GM21529 (cell line): ENCODE results near the gene NAA10.

Experiments
- ATAC-seq: cut with Tn5 transposase; IDR thresholded peaks from one replicate; pipeline ENCODE4 v1.9.1; 2021; ENCODE audit not compliant: unreplicated experiment

NAA10 gene

DNA sequence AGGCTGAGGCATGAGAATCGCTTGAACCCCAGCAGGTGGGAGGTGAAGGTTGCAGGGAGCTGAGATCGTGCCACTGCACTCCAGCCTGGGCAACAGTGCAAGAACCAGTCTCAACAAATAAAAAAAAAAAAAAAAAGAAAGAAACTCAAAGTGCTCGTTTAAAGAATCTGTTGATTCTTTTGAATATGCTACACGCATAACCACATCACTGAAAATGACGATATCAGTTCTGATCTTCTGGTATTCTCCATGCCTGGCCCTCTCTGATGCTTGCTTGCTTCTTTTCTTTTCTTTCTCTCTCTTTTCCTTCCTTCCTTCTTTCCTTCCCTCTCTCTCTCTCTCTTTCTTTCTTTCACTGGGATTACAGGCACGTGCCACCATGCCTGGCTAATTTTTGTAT is 23.0 kb downstream of the NAA10 start:
- no peak for ATAC-seq

DNA sequence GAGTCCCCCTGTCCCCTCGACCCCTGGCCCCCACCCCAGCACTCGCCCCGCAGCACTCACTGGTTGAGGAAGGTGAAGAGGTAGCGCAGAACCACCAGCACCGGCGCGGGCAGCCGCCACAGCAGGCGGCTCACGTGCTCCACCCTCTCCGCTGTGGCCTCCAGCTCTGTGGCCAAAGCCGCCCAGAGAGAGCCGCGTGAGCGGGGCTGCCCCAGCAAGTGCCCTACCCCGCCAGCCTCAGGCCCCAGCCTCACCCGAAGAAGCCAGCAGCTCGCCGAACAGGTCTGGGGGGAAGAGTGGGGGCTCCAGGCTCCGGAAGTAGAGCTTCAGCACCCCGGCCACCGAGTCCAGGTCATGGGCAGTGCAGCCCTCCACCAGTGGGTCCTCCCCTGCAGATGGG is 24.4 kb downstream of the NAA10 start:
- no peak for ATAC-seq

DNA sequence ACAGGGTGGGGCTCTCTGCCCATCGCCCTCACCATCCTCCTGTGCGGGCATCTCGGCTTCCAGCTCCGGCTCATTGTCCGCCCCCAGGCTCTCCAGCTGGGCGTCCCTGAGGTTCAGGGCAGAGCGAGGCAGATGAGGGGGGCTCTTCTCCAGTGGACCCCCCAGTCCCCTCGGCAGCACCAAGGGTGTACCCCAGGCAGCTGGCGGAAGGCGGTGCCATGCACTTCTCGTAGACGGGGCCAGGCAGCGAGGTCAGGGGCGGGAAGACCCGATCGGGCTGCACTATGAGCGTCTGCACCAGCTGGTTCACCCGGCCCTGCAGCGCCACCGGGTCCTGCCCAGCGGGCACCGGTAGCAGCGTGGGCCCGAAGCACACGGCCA is 24.9 kb downstream of the NAA10 start:
- ATAC-seq: no peak

DNA sequence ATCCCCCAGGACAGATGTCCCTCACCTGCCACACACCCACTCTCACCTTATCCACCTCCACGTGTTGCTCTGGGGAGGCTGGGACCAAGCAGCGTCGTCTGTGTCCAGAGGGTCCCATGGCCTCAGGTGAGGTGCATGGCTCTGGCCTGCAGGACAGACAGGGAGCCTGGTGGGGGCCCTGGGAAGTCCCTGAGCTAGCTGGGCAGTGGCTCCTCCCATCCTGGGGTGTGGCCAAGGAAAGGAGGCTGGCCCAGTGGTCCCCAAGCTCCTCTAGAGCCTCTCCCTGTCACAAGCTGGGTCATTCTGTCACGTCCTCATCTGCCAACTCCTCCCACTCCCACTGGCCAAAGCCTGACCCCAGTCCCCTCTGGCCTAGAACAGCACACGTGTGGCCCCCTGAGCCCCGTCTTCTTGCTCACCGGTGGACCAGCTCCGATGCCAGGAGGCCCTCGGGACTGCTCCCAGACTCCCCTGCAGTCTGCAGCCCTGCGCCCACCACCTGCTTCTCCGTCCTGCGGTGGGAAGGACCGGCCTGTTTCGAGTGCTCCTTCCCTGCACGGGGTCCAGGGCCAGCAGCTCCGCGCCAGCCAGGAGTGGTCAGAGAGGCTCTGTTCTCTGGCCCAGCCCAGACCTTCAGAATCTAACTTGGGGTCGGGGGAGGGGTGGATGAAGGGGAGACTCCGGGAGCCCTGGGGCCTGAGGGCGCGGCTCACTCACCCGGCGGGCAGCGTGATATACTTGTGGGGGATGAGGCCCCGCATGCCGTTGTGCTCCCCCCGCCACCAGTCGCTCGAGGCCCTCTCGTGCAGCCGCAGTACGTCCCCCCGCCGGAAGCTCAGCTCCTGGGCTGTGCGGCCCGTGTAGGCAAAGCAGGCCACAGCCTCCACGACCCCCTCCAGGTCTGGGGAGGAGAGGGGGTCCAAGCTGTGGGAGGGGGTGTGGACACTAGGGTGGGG is 25.5 kb downstream of the NAA10 start:
- ATAC-seq: peak; percentile 42

DNA sequence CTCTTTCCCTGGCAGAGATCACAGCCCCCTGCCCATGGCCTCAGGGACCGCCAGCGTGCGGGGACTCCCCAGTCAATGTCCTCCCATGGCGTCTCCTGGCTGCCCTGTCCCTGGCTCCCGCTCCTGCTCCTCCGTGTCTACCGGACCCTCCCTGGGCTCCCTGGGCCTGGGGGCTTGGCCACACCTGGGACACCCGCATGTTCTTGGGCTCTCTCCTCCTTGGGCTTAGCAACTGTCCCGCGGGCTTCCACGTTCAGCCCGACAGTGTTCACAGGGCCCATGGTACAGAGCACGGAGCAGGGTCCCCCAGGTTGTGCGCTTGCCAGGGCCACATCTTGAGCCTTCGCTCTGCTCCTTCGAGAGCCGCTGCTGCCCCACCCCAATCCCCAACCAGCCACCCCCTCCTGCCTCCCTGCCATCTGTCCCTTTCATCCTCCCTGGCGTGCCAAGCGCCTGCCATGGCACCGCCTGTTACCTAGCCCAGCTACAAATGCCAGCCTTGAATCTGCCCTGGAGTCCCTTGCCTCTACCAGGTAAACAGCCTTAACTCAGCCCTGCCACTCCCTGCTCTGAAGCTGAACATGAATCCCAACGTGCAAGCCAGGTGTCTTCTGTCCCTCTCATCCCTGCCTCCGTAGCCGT is 26.5 kb downstream of the NAA10 start:
- ATAC-seq: no peak

DNA sequence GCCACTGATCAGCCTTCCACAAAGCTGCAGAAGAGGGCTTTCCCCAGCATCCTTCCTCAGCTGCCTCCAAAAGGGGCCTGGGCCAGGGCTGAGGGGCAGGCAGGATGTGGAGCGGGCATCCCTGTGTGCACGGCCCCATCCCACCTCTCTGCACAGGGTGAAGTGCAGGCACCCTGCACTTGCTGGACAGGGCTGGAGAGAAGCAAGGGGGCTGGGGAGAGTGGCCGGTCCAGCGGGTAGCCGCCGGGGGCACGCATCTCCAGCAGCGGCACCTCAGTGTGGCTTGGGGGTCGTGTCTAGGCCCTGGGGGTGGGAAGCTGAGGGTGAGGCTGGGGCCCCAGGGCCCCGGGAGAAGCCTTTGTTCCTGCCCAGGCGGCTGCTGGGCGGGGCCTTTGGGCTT is 27.4 kb downstream of the NAA10 start:
- no peak for ATAC-seq

DNA sequence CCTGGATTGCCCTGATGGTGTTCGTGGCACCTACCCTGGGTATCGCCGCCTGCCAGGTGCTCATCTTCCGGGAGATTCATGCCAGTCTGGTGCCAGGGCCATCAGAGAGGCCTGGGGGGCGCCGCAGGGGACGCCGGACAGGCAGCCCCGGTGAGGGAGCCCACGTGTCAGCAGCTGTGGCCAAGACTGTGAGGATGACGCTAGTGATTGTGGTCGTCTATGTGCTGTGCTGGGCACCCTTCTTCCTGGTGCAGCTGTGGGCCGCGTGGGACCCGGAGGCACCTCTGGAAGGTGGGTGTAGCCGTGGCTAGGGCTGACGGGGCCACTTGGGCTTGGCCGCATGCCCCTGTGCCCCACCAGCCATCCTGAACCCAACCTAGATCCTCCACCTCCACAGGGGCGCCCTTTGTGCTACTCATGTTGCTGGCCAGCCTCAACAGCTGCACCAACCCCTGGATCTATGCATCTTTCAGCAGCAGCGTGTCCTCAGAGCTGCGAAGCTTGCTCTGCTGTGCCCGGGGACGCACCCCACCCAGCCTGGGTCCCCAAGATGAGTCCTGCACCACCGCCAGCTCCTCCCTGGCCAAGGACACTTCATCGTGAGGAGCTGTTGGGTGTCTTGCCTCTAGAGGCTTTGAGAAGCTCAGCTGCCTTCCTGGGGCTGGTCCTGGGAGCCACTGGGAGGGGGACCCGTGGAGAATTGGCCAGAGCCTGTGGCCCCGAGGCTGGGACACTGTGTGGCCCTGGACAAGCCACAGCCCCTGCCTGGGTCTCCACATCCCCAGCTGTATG is 28.5 kb downstream of the NAA10 start:
- ATAC-seq: no peak

DNA sequence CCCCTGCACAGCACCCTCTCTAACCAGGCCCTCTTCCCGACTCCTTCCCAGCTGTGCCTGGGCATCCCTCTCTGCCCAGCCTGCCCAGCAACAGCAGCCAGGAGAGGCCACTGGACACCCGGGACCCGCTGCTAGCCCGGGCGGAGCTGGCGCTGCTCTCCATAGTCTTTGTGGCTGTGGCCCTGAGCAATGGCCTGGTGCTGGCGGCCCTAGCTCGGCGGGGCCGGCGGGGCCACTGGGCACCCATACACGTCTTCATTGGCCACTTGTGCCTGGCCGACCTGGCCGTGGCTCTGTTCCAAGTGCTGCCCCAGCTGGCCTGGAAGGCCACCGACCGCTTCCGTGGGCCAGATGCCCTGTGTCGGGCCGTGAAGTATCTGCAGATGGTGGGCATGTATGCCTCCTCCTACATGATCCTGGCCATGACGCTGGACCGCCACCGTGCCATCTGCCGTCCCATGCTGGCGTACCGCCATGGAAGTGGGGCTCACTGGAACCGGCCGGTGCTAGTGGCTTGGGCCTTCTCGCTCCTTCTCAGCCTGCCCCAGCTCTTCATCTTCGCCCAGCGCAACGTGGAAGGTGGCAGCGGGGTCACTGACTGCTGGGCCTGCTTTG is 29.2 kb downstream of the NAA10 start:
- ATAC-seq: no peak

DNA sequence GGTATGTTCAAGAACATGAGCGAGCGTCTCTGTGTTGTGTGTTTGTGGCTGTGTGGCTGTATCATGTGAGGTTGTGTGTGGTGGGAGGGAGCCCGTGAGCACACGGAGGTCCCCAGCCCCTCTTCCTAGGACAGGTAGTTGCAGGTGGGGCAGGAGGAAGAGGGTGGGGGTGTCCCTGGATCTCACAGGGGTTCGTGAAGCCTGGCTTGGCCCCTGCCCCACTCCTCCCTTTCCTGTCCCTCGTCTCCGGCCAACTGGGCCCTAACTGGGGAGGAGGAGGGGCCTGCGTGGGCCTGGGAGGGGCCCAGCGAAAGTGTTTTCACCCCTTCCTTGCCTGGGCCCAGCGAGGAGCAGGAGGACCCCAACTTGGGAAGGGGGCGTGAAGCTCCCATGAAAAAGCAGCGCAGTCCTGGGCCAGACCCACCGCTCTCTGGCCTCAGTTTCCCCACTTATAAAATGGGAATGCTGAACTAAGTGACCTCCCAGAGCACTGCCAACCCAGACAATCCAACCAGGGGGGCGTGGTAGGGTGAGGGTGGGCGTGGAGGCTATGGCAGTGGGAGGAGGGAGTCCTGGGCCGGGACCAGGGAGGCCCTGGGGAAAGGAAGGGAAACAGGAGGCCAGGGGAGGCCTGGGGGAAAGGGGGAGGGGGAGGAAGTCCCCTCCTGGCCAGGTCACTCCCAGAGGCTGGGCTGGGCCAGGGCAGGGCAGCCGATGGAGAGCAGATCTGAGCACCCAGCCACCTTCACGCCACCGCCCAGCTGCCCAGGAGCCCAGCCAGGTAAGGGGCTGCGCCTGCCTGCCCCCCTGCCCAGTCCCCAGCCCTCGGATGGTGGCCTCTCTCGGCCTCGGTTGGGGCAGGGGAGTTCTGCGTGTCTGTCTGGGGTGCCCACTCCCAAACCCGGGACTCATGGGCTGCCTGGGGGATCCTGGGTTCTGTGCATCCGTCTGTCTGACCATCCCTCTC is 30.6 kb downstream of the NAA10 start, which contains the start of gene AVPR2:
AVPR2 (plus strand) TSS at position 683 of the 967 bp plus-strand sequence. CDS start 473 bp downstream, outside the sequence.
- ATAC-seq: no peak

DNA sequence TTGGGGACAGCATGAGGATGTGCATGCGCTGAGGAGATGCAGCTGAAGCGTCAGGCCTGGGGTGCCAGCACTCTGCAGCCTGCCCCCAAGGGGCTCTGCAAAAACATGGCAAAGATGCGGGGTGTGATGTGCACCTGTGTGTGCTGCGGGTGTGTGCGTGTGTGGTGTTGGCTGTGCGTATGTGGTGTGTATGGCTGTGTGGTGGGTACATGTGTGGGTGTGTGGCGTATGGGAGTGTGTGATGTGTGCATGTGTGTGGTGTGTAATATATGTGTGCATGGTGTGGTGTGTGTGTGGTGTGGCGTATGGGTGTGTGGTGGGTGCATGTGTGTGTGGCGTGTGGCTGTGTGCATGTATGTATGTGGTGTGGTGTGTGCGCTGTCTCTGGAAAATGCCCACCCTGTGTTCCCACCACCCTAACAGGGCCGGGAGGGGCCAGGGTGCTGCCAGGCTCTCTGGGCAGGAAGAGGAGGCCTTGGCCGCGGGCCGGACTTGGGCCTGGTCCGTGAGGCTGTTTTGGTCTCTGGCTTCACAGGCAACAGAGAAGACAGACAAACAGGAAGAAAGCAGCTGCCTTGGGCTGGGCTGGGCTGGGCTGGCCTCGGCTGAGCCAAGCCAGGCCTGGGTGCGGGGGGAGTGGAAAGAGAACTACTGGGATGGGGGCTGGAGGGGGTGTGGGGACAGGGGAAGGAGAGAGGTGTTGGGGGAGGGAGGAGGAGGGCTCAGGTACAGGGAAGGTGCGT is 31.4 kb downstream of the NAA10 start:
- no peak for ATAC-seq

DNA sequence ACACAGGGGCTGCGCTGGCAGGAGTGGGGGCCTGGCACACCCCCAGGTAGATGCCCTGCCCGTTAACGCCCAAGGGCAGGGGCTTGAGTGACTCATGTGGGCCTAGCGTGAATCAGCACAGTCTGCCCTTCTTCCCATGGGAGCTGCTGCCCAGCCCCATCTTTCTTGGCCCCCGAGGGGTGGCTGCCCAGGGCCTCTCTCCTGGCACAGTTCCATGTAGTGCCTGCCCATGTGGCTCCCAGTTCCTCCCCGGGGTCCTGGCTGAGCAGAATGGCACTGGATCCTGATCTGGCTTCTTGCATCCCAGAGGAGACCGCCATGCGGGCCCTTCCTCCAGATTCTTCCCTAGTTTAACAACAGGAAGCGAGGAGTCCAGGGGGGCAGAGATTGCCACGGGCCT is 32.5 kb downstream of the NAA10 start:
- ATAC-seq: no peak

DNA sequence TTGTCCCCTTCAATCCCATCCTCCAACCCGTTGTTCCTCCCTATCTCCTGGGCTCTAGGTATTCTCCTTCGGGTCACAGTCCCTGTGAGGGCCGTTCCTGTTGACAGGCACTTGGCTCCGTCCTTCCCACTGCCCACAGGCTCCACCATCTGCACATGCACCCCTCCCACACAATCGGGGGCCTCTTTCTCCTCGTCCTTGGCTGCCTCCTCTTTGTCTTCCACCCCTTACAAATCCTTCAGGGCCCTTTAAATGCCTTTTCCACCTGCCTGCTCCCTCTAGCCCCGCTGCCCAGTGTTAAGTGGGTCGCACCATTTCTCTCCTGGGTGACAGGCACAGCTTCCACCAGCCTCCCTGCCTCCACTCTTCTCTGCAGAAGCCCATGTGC is 33.1 kb downstream of the NAA10 start:
- no peak for ATAC-seq

DNA sequence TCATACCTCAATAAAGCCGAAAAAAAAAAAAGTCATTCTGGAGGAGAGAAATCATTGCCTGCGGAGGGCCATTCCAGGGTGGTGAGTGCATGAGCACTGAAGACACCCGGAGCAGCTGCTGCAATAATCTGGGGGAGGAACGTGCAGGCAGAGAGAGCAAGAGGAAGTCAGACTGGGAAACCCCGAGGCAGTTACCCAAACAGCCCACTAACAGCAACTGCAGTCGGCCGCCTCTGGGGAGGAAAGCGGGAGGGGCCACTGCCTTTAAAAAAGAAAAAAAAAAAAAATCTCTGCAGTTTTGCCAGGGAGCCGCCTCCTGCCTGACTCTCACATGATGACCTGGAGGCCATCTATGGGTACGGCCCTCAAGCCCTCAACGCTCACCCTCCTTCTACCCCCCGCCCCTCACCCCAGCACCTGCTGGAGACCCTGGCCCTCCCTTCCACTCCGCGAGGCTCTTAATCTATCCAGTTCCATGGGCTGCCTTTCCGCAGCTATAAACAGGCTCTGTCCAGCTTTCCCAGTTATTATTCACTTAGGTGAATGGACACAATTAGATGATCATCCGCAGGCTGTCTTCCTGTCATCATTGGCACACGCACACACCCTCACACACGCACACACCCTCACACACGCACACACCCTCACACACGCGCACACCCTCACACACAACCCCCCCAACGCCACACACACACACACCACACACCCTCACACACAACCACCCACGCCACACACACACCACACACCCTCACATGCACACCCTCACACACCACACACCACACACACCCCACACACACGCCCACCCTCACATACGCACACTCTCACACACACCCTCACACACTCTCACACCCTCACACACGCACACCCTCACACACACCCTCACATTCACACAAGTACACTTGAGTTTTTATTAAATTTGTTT is 33.7 kb downstream of the NAA10 start:
- ATAC-seq: peak; percentile 89

DNA sequence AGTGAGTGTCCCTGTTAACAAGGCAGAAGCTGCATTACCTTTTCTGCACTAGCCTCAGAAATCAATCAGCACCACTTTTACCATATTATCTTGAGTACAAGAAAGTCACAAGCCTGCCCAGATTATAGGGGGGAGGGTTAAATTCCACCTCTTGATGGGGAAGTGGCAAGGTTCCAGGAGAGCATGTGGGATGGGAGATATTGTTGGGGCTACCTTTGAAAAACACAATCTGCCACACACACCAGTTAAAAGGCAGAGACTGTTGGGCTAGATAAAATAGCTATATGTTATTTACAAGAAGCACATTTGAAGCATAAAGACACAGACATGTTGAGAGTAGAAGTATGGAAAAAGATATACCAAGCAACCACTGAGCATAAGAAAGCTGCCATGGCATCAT is 36.9 kb downstream of the NAA10 start:
- ATAC-seq: no peak

DNA sequence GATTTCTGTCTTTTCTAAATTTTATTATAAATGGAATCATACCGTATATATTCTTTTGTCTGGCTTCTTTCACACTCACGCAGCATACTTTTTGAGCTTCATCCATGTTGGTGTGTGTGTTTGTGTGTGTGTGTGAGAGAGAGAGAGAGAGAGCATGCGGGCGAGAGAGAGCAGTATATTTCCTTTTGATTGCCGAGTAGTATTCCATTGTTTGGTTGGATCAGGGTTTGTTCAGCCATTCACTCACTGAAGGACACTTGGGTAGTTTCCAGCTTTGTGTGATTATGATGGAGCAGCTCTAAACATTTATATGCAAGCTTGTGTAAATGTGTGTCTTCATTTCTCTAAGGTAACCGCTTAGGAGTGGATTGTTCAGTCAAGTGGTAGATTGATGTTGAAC is 45.7 kb downstream of the NAA10 start:
- ATAC-seq: no peak

DNA sequence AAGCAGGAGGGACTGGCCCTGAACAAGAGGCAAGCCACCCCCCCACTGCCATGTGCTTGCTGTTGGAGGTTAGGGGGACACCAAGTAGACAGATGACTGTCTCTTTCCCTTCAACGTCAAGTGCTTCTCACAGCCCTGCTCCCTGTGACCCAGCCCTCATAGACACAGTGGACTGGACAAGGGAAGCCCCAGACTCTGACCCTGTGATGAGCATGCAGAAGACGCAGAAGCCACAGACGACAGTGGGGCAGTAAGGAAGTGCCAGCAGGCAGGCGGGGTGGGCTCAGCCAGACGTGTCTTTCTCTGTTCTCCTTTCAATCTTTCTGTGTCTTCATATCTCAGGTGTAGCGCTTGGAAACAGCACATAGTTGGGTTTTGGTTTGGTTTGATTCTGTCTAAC is 46.5 kb downstream of the NAA10 start:
- ATAC-seq: peak; percentile 59

DNA sequence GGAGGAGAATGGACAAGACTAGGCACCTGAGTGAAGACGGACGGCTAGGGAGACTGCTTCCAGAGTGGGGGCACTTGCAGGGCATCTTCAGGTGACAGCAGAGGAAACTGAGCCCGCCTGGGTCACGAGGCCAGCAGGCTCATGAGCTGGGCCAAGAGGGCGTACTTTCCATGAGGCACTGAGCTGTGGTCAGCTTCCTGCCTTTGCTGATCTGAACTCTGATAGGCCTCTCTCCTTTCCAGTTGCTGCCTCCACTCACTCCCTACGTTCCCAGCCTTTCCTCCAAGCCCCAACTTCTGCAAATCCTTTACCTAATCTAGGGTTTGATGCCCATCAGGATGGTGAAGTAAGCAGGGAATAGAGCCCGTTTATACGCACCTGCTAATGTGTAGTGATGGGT is 47.5 kb downstream of the NAA10 start:
- no peak for ATAC-seq

DNA sequence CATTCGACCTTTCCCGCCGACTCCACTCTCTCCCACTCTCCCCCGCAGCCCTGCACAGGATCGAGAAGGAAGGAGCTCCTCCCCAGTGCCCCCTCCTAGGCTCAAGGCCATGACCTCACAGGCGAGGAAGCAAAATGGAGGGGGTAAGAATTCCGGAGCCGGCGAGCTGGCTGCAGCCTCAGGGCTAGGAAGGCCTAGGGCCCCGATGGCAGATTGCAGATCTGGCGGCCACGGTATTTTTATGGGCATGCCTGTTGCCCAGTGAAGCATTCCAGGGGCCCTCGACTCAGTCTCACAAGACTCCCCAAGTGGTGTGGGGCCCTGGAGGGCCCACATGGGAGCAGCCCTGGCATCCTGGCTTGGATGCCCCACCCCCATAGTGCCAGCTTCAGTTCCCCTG is 47.9 kb downstream of the NAA10 start:
- no peak for ATAC-seq
